H9 (cell line): ENCODE measurements around the gene OR6M1. TPM values are rescaled to one million over a fixed set of nuclear protein-coding genes. Genes with fewer than 3 reads are reported as not detected.

ENCODE experiments used
- DNase-seq: peaks from one replicate; pipeline ENCODE4 v3.0.0-alpha.2; 2017
- H2AFZ ChIP-seq: one replicate; pipeline ENCODE4 v1.6.1; 2013; ENCODE audit warnings: mild to moderate bottlenecking, low read length, control low read depth, moderate library complexity
- H2AK5ac ChIP-seq: 2 replicates; pipeline ENCODE4 v1.6.1; 2013; ENCODE audit warnings: low read length, control low read depth, mixed read lengths; ENCODE audit not compliant: insufficient read length
- H2BK120ac ChIP-seq: one replicate; pipeline ENCODE4 v1.6.1; 2013; ENCODE audit warnings: low read depth, mild to moderate bottlenecking, low read length, control low read depth, inconsistent platforms; ENCODE audit not compliant: poor library complexity, severe bottlenecking
- H2BK12ac ChIP-seq: 2 replicates; pipeline ENCODE4 v1.6.1; 2013; ENCODE audit warnings: low read length, control low read depth, mixed read lengths, low read depth; ENCODE audit not compliant: insufficient read length
- H2BK15ac ChIP-seq: 2 replicates; pipeline ENCODE4 v1.6.1; 2013; ENCODE audit warnings: low read depth, low read length, control low read depth
- H2BK20ac ChIP-seq: one replicate; pipeline ENCODE4 v1.6.1; 2013; ENCODE audit warnings: low read depth, mild to moderate bottlenecking, low read length, control low read depth, inconsistent platforms; ENCODE audit not compliant: poor library complexity, severe bottlenecking
- H2BK5ac ChIP-seq: 2 replicates; pipeline ENCODE4 v1.6.1; 2013; ENCODE audit warnings: low read length, control low read depth, mixed read lengths; ENCODE audit not compliant: insufficient read length
- H3K14ac ChIP-seq: 2 replicates; pipeline ENCODE4 v1.6.1; 2013; ENCODE audit warnings: low read length, control low read depth; ENCODE audit not compliant: insufficient read depth
- H3K18ac ChIP-seq: 2 replicates; pipeline ENCODE4 v1.6.1; 2013; ENCODE audit warnings: low read depth, mild to moderate bottlenecking, mixed read lengths, low read length, control low read depth; ENCODE audit not compliant: insufficient read length
- H3K23ac ChIP-seq: 2 replicates; pipeline ENCODE4 v1.6.1; 2013; ENCODE audit warnings: low read length, control low read depth, mixed read lengths, low read depth; ENCODE audit not compliant: insufficient read length
- H3K23me2 ChIP-seq: 2 replicates; pipeline ENCODE4 v1.6.1; 2013; ENCODE audit warnings: low read depth, mild to moderate bottlenecking, mixed read lengths, low read length, control low read depth; ENCODE audit not compliant: insufficient read length, poor library complexity, severe bottlenecking
- H3K27ac ChIP-seq: 2 replicates; pipeline ENCODE4 v1.5.1; 2013; ENCODE audit warnings: low read length, control low read depth, mixed read lengths, low read depth; ENCODE audit not compliant: insufficient read length
- H3K27me3 ChIP-seq: 2 replicates; pipeline ENCODE4 v1.6.1; 2013; ENCODE audit warnings: low read length, control low read depth, inconsistent platforms; ENCODE audit not compliant: insufficient read depth
- H3K4ac ChIP-seq: 2 replicates; pipeline ENCODE4 v1.6.1; 2013; ENCODE audit warnings: low read depth, mild to moderate bottlenecking, control low read depth, inconsistent platforms, low read length, moderate library complexity
- H3K4me1 ChIP-seq: 2 replicates; pipeline ENCODE4 v1.6.1; 2013; ENCODE audit warnings: low read length, control low read depth, inconsistent platforms; ENCODE audit not compliant: insufficient read depth
- H3K4me2 ChIP-seq: 2 replicates; pipeline ENCODE4 v1.6.1; 2013; ENCODE audit warnings: low read length, control low read depth, mixed read lengths; ENCODE audit not compliant: insufficient read length, insufficient read depth
- H3K56ac ChIP-seq: 2 replicates; pipeline ENCODE4 v1.6.1; 2013; ENCODE audit warnings: low read depth, mild to moderate bottlenecking, mixed read lengths, low read length, control low read depth; ENCODE audit not compliant: insufficient read length
- H3K79me1 ChIP-seq: 2 replicates; pipeline ENCODE4 v1.6.1; 2013; ENCODE audit warnings: low read depth, mild to moderate bottlenecking, moderate library complexity, low read length, control low read depth, inconsistent platforms; ENCODE audit not compliant: insufficient read depth, poor library complexity, severe bottlenecking
- H3K79me2 ChIP-seq: 2 replicates; pipeline ENCODE4 v1.6.1; 2013; ENCODE audit warnings: low read length, control low read depth, inconsistent platforms; ENCODE audit not compliant: insufficient read depth
- H3K9ac ChIP-seq: 2 replicates; pipeline ENCODE4 v1.6.1; 2013; ENCODE audit warnings: low read length, control low read depth, mixed read lengths; ENCODE audit not compliant: insufficient read length; ENCODE audit errors: extremely low read depth
- H3K9me3 ChIP-seq: one replicate; pipeline ENCODE4 v1.6.1; 2013; ENCODE audit warnings: low read depth, low read length, inconsistent platforms; ENCODE audit not compliant: control insufficient read depth
- H3T11ph ChIP-seq: one replicate; pipeline ENCODE4 v1.6.1; 2013; ENCODE audit warnings: mild to moderate bottlenecking, low read length, control low read depth, inconsistent platforms
- H4K20me1 ChIP-seq: one replicate; pipeline ENCODE4 v1.6.1; 2013; ENCODE audit not compliant: control insufficient read depth, insufficient read length, insufficient read depth
- H4K5ac ChIP-seq: 2 replicates; pipeline ENCODE4 v1.6.1; 2013; ENCODE audit warnings: low read depth, mild to moderate bottlenecking, mixed read lengths, low read length, control low read depth; ENCODE audit not compliant: insufficient read length
- H4K8ac ChIP-seq: replicated peaks from 2 replicates; pipeline ENCODE4 v1.6.1; 2013; ENCODE audit warnings: low read length, control low read depth, mixed read lengths, low read depth; ENCODE audit not compliant: insufficient read length
- H4K91ac ChIP-seq: 2 replicates; pipeline ENCODE4 v1.6.1; 2013; ENCODE audit warnings: low read depth, mild to moderate bottlenecking, moderate library complexity, mixed read lengths, low read length, control low read depth; ENCODE audit not compliant: insufficient read length
- H3K27ac Mint-ChIP-seq, 3 experiments: 2 replicates in 2 of 3; 3 replicates in 1 of 3; pipeline ENCODE4 v1.8.0; 2020 to 2021; ENCODE audit warnings: mixed read lengths in 3 of 3, mild to moderate bottlenecking in 1 of 3, moderate library complexity in 1 of 3
- H3K27me3 Mint-ChIP-seq: 2 replicates; pipeline ENCODE4 v1.8.0; 2021; ENCODE audit warnings: low read depth, mild to moderate bottlenecking, moderate library complexity, mixed read lengths
- H3K36me3 Mint-ChIP-seq, 3 experiments: 2 replicates in 2 of 3; 3 replicates in 1 of 3; pipeline ENCODE4 v1.8.0; 2020 to 2021; ENCODE audit warnings: low read depth in 3 of 3, mixed read lengths in 3 of 3; ENCODE audit not compliant: insufficient read depth in 1 of 3
- H3K4me1 Mint-ChIP-seq, 2 experiments: 2 replicates each; pipeline ENCODE4 v1.8.0; 2020; ENCODE audit warnings: mixed read lengths in 2 of 2
- H3K4me3 Mint-ChIP-seq, 2 experiments: 2 replicates in 1 of 2; 3 replicates in 1 of 2; pipeline ENCODE4 v1.8.0; 2020 to 2021; ENCODE audit warnings: mild to moderate bottlenecking in 2 of 2, mixed read lengths in 2 of 2, moderate library complexity in 1 of 2
- H3K9me3 Mint-ChIP-seq, 2 experiments: 2 replicates in 1 of 2; 3 replicates in 1 of 2; pipeline ENCODE4 v1.8.0; 2020; ENCODE audit warnings: mild to moderate bottlenecking in 2 of 2, mixed read lengths in 2 of 2, moderate library complexity in 1 of 2
- CTCF ChIP-seq: fragments of 200-600 bp; sonication (generic); conservative IDR thresholded peaks from 3 replicates; pipeline ENCODE4 v1.8.0; 2021; ENCODE audit warnings: antibody characterized with exemption, mild to moderate bottlenecking
- WGBS: extraction: QIAGEN DNeasy Blood & Tissue Kit; methylation state at CpG from one replicate; pipeline ENCODE4 v1.1.7; 2013; ENCODE audit warnings: missing lambda C conversion rate, low lambda C conversion rate, mixed read lengths; ENCODE audit not compliant: insufficient read length; ENCODE audit errors: extremely low coverage; 5-methylcytosine and 5-hydroxymethylcytosine counted together
- total RNA-seq: library from RNA; stranded (reverse); gene quantifications from 2 replicates; pipeline ENCODE4 v1.2.1, GENCODE V29; 2021

The OR6M1 gene
- total RNA-seq, 1 experiment from 2014 or later, result not detected

- peaks cover 14 to 27% of the 10 kb centered on the region in 2 experiments for H3K4me1 Mint-ChIP-seq
- H4K20me1 ChIP-seq, result no peaks in the 10 kb centered on the region
- no peak overlapping the region for H2BK120ac ChIP-seq
- H3K23me2 ChIP-seq, result no peaks in the 10 kb centered on the region
- H3K4me3 Mint-ChIP-seq, result no peak overlapping the region
- H3K56ac ChIP-seq, result no peak overlapping the region
- no peak overlapping the region for H2AFZ ChIP-seq
- no peak overlapping the region for H3K4me2 ChIP-seq
- no peaks in the 10 kb centered on the region for H3K4me1 ChIP-seq
- no peak overlapping the region for H4K5ac ChIP-seq
- TF ChIP-seq CTCF, result peak; percentile 21; the same call in 1 of the 3 replicates
- no peaks in the 10 kb centered on the region for H3K79me1 ChIP-seq
- H2BK15ac ChIP-seq, result no peak overlapping the region
- no peak overlapping the region for H2BK5ac ChIP-seq
- H3K27me3 ChIP-seq, result no peaks in the 10 kb centered on the region
- H3K9me3 ChIP-seq, result no peaks in the 10 kb centered on the region
- H3K14ac ChIP-seq, result no peak overlapping the region
- H4K8ac ChIP-seq, result no peak overlapping the region
- no peak overlapping the region for H2BK20ac ChIP-seq
- no peaks in the 10 kb centered on the region for H3K27me3 Mint-ChIP-seq
- no peak overlapping the region for H2BK12ac ChIP-seq
- H3K36me3 Mint-ChIP-seq, result no peaks in the 10 kb centered on the region; a peak in 1 of 7 replicates
- H3K4ac ChIP-seq, result no peak overlapping the region
- H2AK5ac ChIP-seq, result no peak overlapping the region
- H3K9me3 Mint-ChIP-seq, result no peaks in the 10 kb centered on the region; a peak in 1 of 5 replicates
- no peak overlapping the region for H3K18ac ChIP-seq
- no peak overlapping the region for H3K9ac ChIP-seq
- no peak overlapping the region for H3K27ac ChIP-seq
- H3K23ac ChIP-seq, result no peak overlapping the region
- no peaks in the 10 kb centered on the region for H3K79me2 ChIP-seq
- no peak overlapping the region for H3T11ph ChIP-seq
- DNase-seq, result no peak
- H4K91ac ChIP-seq, result no peak overlapping the region
- no CpG with 5 or more reads among the region's 1 CpG for WGBS
- H3K27ac Mint-ChIP-seq, result no peak overlapping the region
These were observed 4.4 kb downstream of the OR6M1 start for GRCh38 chr11:123801765-123802164.
